NCI-H1694 (cell line): ENCODE data around the gene VWA7.

Source experiments
- DNase-seq: peaks from one replicate; lab custom pipeline; 2025; lab: John Stamatoyannopoulos, UW

Gene VWA7

GRCh38 chr6:31752739-31753319, 24.3 kb downstream of the VWA7 start:
- DNase-seq: no peak

GRCh38 chr6:31750411-31751022, 26.6 kb downstream of the VWA7 start:
- DNase-seq: no peak

- DNase-seq: no peak
Observed at GRCh38 chr6:31749301-31750036, 27.7 kb downstream of the VWA7 start.

GRCh38 chr6:31744422-31744821, 32.7 kb downstream of the VWA7 start:
- DNase-seq: no peak

GRCh38 chr6:31742894-31743293, 34.2 kb downstream of the VWA7 start:
- DNase-seq: no peak

- DNase-seq: no peak
Observed at GRCh38 chr6:31741815-31742214, 35.3 kb downstream of the VWA7 start.

GRCh38 chr6:31740397-31741223, 36.5 kb downstream of the VWA7 start:
- DNase-seq: no peak

GRCh38 chr6:31739639-31740396, 37.3 kb downstream of the VWA7 start, which contains the start of gene MSH5:
TSS of gene MSH5 (plus strand) at chr6:31740005. CDS start at chr6:31740467, 462 bp downstream.
- DNase-seq: peak; percentile 98

- no peak for DNase-seq
Observed at GRCh38 chr6:31737991-31738979, 38.8 kb downstream of the VWA7 start.

GRCh38 chr6:31737315-31737990, 39.7 kb downstream of the VWA7 start:
- DNase-seq: no peak

- DNase-seq: no peak
Observed at GRCh38 chr6:31736768-31737314, 40.3 kb downstream of the VWA7 start.

GRCh38 chr6:31736021-31736767, 40.9 kb downstream of the VWA7 start, which contains the start of gene CLIC1:
TSS of gene CLIC1 (minus strand) at chr6:31736530. CDS start at chr6:31736300, 230 bp downstream.
- peak; percentile 54 for DNase-seq

- no peak for DNase-seq
Observed at GRCh38 chr6:31734821-31735406, 42.2 kb downstream of the VWA7 start.

- no peak for DNase-seq
Observed at GRCh38 chr6:31734247-31734820, 42.8 kb downstream of the VWA7 start.

GRCh38 chr6:31733734-31734133, 43.4 kb downstream of the VWA7 start:
- DNase-seq: no peak

GRCh38 chr6:31732029-31732428, 45.1 kb downstream of the VWA7 start:
- no peak for DNase-seq

GRCh38 chr6:31730631-31731086, 46.5 kb downstream of the VWA7 start:
- no peak for DNase-seq
